NCI-H774 (cell line): ENCODE results near the gene BCL11A.

ENCODE experiments used
- DNase-seq: peaks from one replicate; lab custom pipeline; 2025; lab: John Stamatoyannopoulos, UW

Gene BCL11A

DNA sequence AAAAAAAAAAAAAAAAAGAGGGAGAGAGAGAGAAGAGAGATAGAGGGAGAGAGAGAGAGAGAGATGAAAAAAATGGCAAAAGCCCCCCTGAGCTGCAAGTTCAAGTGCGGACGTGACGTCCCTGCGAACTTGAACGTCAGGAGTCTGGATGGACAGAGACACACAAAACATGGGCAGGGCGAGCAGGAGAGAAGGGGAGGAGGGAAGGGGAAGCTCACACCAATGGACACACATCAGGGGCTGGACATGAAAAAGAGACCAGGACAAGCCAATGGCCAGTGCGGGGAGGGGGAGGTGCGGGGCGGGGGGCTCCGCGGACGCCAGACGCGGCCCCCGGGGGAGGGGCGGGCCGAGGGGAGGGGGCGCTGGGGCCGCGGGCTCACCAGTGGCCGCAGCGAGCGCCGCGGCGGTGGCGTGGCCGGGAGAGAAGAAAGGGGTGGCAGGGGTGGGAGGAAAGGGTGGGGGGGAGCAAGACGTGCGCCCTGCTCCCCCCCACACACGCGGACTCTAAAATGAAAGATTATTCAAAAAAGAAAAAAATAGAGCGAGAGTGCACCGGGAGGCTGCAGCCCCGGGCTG is at the start of gene BCL11A:
BCL11A (minus strand) TSS at position 160 of the 579 bp plus-strand sequence. CDS start 384 bp downstream, outside the sequence.
- DNase-seq: peak; percentile 74

DNA sequence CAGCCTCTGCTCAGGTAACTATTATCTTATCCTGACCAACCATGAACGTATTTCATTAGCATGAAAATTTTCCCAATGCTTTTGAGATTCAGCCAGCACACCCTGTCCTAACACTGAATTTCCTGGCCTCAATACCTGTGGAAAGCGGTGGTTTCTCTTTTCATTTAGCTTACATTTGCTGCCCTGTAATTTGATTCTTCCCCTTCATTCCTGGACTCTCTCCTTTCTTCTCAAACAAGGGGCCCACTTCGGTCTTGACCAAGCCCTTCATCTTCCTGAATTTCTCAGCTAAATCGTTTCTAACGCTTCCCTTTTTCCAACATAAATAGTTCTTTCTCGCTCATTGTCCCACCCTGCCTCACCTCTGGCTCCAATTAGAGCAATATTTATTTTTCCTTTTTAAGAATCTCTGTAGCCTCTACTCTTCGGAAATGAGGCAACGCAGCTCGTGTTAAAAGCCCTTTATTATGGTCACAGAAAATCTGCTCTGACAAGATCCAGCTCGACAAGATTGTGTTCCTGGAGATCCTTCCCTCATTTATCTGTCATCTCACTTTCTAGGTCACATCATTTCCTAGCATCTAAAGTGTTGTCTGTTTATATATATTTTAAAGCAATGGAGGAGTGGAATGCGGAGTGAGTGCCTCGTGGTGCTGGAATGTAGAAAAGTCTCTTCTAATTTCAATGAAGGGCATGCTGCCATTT is 49.5 kb upstream of the BCL11A start:
- no peak for DNase-seq

DNA sequence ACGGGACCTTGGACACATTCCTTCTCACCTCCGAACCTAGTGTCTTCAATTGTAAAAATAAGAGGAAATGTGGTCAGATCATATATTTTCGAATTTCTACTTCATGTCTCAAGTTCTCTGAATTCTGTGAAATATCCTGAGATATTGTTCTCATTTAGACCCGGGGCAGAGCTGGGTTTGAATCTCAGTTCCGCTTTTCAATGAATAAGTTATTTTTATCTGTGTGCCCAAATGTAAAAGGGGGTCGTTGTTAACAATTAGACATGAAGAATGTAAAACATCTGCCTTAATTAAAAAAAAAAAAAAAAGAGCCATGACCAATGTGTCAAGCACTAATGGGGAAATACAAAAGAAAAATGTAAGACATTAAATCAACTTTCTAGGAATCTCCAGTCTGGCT is 48.9 kb upstream of the BCL11A start:
- DNase-seq: no peak

DNA sequence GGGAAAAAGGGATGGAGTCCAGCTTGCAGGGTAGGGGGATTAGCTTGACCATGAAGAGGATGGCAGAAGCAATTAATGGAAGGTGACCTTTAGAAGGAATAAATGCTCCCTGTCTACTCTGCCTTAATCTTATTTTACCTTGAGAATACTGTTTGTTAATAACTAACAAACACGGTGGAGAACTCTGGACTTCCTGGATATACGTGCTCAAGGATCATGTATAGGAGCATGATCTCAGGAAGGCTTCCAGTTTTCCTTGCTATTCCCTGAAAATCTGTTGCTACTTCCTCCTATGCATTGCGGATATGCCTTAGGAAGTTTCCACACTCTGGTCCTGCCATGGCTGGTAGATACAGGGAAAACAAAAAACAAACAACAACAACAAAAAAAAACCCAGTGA is 44.8 kb upstream of the BCL11A start:
- DNase-seq: no peak

DNA sequence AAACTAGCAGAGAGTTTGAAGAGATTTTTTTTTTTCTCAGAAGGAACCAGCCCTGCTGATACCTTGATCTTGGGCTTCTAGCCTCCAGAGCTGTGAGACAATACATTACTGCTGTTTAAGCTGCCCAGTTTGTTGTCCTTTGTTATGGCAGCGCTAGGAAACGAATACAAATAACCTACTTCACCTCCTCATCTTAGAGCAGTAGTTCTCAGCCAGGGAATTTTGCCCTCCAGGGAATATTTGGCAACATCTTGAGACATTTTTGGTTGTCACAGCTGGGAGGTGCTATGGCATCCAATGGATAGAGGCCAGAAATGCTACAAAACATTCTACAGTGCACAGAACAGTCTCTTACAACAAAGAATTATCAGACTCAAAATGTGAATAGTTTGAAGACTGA is 43.9 kb upstream of the BCL11A start:
- no peak for DNase-seq

DNA sequence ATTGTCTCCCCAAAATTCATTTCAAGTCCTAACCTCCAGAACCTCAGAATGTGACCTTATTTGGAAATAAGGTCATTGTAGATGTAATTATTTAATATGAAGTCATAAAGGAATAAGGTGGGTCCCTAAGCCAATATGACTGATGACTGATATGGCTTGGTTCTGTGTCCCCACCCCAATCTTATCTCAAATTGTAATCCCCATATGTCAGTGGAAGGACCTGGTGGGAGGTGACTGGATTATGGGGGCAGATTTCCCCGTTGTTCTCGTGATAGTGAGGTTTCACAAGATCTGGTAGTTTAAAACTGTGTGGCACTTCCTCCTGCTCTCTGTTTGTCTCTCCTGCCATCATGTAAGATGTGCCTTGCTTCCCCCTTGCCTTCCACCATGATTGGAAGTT is 43.0 kb upstream of the BCL11A start:
- no peak for DNase-seq

DNA sequence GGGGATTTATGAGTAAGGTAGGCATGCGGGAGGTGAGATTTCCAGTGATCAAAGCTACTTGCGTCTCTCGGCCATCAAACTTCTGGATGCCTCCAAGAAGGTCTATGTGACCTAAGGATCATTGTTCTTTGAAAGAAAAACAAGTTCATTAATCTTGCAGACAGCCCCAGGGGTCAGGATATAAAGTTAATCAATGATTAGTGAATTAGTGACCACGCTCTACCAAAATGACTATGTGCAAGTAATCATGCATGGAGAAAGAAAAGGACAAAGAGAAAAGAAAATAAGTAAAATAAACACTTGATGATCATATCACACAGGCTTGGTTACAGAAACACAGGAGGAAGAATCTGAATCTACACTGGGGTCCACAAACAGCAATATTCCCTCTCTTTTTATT is 42.5 kb upstream of the BCL11A start:
- DNase-seq: no peak

DNA sequence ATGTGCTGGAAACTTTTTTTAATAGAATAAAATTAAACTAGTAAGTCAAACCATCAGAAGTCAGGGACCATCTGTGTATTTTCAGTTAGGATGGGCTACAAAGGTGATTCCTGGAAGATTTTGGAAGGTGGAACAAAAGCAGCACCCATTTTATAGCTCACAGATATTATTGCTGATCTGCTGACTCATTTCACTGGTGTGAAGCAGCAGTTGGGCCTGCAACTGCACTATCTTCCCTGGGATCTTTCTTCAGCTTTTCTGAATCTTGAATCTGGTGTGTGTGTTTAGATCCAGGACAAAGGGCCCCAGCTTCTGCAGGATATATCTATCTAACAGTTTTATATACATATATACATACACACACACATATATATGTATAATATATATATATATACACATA is 35.6 kb upstream of the BCL11A start:
- no peak for DNase-seq

DNA sequence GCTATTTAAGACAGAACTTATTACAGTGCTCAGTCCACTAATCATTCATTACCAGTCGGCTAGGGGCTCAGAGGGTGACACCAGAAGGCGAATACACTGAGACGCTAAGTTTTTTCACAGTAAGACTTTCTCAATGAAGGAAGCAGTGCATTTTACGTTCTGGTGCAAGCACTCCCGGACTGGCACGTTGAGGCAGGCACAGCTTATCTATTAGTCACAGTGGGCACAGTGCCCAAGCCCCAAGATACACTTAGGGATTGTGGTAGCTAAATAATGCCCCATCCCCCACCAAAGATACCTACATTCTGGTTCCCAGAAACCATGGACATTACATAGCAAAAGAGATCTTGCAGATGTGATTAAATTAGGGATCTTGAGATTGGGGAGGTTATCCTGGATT is 32.6 kb upstream of the BCL11A start:
- no peak for DNase-seq

DNA sequence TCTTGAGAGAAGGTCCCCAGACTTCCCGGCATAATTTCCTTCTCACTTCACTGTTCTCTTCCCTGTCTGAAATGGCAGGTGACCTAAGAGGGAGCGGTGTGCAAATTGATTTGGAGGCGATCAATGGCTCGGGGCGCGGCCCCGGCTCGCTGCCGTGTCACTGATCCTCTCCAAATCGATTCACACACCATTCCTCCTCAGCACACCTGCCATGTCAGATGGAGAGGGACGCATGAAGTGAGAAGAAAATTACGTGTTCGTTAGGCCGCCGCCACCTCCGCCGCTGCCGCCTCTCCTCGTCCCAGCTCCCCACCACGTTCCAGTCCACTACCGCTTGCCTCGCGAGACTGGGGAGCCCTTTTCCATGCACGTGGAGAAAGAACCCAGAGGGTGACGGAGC is 31.8 kb upstream of the BCL11A start:
- no peak for DNase-seq

DNA sequence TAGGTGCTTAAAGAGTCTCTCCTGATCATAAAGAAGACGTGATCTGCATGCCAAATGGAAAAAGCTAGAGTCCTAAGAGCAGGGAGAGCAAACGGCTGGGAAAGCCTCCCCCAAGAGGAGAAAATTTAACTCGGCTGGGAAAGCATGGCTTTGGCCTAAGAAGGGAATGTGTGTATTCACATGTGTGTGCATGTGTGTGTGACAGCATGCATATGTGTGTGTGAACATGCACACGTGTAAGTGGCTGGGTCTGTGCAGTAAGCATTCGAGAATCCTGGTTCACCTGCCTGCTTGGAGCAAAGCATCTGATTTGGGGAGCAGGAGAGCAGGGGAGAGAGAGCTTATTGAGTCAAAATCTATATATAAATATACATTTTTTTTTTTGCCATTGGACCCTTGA is 30.1 kb upstream of the BCL11A start:
- no peak for DNase-seq

DNA sequence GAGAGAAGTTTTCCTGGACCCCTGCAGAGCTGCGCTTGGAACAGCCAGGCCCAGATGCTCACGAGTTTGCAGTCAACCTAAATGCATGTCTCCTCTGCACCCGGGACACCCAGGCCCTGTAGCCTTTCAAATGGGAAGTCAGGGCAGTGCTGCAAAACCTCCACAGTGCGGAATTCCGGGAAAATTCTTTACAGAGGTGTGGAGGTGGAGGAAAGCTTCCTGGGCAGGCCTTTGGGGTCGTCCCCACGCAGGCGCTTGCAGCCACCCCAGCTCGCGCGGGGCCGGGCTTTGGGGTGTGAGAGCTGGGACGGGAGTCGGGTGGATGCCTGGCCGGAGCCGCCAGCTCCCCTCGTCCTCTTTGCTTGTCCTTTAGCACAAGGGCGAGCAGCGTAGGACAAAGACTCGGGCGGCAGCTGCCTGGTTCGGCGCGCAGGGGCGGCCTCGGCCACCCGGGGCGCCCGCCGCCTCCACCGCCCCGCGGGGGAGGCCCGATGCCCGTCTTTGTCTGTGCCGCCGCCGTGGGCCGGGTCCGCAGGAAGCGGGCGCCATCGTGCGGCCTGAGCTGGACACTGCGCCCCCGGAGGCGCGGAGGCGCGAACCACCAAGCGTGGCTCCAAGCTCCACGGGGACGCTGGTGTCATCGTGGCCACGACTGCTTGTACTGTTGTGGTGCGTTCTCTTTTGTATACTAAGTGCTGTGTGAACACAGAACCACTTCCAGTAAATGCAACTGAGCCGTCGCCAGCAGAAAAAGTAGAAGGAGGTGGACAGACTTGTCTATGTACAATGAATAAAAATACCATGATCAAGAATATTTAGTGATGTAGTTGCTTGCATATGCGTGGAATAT is 28.2 kb upstream of the BCL11A start:
- peak; percentile 73 for DNase-seq

DNA sequence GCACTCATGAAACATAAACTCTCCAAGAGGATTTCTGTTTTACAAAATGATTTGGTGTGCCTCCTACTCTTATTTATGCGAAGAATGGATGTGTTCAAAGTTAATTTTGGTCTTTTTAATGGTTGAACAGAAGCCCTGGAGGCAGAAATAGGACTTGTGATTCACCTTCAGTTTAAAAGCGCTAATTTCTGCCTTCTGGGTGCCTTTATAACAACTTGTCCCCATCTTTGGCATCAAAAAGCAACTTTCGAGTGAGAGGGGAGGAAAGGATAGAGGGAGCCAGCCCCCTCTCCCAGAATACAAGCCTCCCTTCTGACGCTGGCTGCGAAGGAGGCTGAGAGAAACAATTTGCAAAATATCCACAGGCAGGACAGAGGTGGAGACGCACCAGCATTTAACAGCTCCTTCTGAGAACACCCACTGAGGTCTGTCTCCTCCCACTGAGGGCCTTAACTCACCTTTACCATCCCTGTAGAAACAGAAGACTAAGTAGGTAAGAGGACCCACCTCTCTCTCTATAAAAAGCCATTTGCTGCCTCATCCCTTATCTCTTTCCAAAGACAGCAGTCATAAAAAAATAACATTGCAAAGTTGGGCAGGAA is 24.3 kb upstream of the BCL11A start:
- no peak for DNase-seq

DNA sequence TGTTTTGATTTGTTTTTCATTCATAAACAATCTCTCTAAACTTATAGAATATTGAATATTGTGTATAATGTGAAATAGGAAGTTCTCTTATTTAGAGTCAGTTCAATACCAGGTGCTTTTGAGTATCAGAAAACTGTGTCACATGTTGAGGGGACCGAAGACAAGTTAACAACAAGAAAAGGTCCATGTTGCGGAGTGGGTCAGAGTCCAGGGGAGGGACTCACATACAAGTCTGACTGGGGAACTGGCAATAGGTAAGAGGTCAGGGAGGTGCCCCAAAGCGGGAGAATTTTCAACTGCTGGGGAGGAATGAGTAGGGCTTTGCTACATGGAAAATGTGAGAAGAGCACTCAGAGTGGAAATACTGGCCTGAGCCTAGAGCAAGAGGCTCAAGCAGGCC is 19.8 kb upstream of the BCL11A start:
- no peak for DNase-seq

DNA sequence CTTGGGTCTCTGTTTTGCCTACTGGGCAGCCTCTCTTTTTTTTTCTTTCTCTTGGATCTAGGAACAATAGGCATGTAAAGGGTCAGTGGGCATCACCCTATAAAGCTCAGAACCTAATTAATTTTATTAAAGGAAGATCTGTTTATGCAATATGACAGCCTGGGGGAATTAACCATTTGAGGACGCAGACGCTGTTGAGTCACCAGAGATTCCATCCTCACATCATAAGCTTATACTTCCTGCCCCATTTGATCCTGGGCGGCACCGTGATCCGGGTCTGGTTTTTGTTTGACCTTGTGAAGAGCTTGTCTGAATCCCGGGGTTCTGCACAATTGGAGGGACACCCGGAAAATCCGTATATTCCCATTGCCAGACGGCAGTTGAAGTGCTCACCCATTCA is 16.8 kb upstream of the BCL11A start:
- no peak for DNase-seq

DNA sequence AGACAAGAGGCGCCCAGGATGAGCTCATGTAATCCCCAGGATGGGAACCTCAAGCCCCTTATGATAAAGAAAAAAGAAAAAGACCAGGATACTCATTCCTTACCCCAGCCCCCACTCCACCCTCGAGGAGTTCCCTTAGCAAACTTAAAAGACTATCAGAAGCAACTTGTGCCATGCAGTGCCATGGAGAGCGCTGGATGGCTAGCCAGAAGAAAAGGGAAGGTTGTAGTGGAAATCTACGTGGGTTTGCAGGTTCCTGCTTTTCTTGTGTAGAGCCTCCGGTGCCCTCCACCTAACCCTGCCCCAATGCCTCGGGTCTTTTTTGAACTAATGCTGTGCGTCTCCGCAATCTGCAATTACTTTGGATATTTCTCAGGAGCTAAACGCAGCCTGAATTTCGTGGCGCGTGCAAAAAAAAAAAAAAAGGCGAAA is 16.2 kb upstream of the BCL11A start:
- DNase-seq: no peak

DNA sequence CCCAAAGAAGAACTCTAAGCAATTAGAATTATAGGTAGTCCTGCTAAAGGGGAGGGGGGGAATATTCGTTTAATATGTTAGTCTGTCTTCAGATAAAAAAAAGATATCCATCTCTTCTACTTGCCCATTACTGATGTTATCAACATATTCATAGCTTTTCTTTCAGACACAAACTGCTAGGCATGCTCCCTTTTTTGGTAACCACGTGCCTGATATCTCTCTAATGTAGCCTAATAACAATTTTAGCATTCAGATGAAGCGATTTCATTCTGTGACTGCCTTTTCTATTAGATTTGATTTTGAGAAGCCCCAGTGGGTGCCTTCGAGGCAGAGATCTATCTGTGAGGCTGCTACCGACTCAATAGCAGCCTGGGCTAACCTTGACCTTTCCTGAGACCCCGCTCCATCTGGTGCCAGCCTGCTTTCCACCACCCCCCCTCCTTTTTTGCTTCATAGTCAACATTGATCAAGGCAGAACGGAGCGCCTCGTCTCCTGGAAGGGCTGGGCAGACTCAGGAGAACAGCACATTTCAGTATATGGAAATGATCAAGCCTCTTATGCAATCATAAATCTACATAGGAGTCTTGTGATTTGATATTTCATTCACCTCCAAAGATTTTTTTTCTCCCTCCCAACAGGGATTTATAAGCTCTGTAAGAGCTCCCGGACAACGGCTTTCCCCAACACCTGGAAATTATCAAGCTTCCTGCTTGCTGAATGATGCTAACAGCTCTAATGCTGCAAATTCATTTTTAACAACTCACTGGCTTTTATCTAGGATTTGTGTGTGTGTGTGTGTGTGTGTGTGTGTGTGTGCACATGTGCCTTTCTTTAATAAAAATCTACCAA is 14.7 kb upstream of the BCL11A start:
- DNase-seq: no peak

DNA sequence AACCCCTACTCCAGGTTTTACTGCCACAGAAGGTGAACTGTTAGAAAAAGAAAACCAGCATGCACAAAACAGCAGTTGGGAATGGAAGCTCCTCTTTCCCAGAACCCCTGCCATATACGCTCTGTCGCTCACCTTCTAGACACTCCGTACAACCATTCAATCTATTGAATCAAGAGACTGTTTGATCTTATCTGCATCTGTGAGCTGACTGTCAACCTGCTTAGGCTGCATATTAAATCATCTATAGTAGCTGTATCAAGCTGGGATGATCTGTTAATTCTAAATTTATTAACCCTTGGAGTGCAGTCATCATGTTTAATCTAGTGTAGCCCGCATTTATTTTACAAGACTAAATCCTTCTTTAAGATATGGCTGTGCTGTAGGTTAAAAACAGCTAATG is 13.6 kb upstream of the BCL11A start:
- DNase-seq: no peak

DNA sequence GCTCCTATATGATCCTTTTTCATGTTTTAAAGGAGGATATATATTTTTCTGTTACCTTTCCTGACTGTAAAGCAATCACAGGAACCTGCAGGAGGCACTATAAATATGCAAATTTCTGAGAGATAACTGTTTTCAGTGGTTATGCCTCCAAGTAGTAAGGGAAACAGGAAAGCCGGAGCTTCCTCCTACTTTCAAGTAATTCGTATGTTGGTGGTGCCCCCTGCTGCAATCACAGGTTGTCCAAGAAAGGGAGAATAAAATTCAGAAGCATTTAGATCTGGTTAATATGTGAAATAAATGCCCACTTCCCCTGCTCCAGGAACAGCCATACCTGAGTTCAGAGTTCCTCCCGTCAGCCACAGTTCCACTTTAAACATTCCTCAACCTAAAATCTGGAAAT is 12.0 kb upstream of the BCL11A start:
- DNase-seq: no peak

DNA sequence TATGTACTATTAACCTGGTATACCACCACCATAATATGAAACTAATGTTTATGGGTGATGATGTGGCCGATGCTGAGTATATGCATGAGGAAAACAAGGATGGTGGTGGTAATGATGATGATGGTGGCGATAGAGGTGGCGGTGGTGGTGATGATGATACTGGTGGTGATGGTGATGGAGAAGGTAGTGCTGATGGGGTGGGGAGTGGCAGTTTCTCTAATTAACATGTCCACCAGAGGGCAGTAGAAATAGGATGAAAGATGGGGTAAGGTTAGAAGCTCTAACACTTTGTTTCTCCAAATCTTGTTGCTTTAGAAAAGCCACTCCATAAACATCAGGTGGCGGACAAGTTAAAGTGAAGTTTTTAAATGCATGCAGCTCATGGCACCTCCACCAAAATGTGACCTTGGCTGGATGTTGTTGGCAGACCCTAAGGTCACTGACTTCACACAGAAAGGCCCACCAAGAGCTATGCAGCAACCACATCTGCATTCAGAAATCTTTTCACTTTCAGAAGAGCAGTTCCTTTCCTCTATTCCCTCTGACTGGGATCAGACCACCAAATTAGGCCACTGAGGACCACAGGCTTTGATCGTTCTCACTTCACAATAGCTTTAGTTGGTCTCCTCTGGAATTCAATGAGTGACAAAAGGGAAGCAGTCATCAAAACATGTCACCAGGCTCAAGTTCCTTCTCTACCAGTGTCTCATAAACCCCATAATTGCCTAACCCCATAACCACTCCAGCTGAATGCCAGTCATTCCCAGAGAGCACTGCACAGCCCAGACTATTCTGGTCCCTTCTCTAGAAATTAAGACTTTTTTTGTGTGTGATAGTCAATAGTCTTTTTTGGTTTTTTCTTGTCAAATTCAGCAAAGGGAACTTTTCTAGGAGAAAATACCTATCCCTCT is 7.5 kb upstream of the BCL11A start:
- DNase-seq: no peak

DNA sequence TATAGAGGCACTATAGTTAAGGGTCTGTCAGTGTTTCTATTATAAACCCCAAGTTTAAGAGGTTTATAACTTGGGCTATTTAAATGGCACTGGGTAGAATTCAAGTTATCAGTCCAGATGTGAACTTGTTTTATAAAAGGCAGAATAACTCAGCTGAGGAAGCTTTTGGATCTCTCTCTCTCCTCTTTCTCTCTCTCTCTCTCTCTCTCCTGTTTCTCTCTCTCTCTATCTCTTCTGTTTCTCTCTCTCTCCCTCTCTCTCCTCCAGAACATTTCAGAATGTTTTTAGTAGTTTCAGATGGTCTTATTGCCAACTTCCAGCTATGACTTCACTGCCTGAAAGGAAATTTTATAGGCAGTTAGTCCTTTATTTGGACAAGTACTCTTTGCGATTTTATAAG is 6.4 kb upstream of the BCL11A start:
- no peak for DNase-seq
